SK-N-MC (cell line): Measurements from ENCODE around the gene NR3C1.
"Not testable (repeated sequence)": the region's sequence is repeated elsewhere in the genome, so short reads cannot be mapped to it uniquely, and the experiment has no call there.

Source experiments
- EZH2 ChIP-seq: fragments of 200-600 bp; sonication (generic); IDR thresholded peaks from one replicate; pipeline ENCODE4 v1.6.1; 2017; ENCODE audit warnings: antibody characterized with exemption
- FOXP2 ChIP-seq: optimal IDR thresholded peaks from 2 replicates; pipeline ENCODE3; 2011; ENCODE audit warnings: mild to moderate bottlenecking, moderate library complexity; ENCODE audit not compliant: insufficient read depth; ENCODE audit errors: extremely low read length, control extremely low read depth
- POLR2AphosphoS5 ChIP-seq: IDR thresholded peaks from 2 replicates; pipeline ENCODE4 v1.6.1; 2012; ENCODE audit warnings: mild to moderate bottlenecking, low read depth, low read length, borderline replicate concordance

DNA sequence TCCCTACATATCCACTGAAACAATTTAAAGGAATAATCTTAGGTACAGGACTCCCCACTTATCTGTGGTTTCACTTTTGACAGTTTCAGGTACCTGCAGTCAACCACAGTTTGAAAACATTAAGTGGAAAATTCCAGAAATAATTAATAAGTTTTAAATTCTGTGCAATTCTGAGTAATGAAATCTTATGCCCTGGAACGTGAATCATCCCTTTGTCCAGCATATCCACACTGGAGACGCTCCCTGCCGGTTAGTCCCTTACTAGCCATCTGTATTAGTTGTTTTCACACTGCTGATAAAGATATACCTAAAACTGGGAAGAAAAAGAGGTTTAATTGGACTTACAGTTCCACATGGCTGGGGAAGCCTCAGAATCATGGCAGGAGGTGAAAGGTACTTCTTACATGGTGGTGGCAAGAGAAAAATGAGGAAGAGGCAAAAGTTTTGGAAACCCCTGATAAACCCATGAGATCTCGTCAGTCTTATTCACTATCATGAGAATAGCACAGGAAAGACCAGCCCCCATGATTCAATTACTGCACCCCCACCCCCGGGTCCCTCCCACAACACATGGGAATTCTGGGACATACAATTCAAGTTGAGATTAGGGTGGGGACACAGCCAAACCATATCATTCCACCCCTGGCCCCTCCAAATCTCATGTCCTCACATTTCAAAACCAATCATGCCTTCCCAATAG is 80.4 kb downstream of the NR3C1 start:
- not testable (repeated sequence) for TF ChIP-seq POLR2AphosphoS5, EZH2, FOXP2
